Choroid plexus epithelial cell (primary cell): ENCODE measurements around the gene GALC.

Experiments used
- DNase-seq: peaks from one replicate; pipeline ENCODE4 v3.0.0-alpha.2; 2010; ENCODE audit warnings: low read depth
- H3K4me3 ChIP-seq: 2 replicates; pipeline ENCODE4 v1.5.1; 2011; ENCODE audit warnings: low read depth, mild to moderate bottlenecking, control low read depth, low read length, moderate library complexity
- TF ChIP-seq, protein P1 (sequence below): conservative IDR thresholded peaks from 2 replicates; pipeline ENCODE4 v1.5.1; 2011; ENCODE audit warnings: low read depth, mild to moderate bottlenecking, control low read depth, inconsistent platforms, low read length, moderate library complexity

GALC gene

GRCh38 chr14:88017535-88017934 lies 24.6 kb upstream of the GALC start:
- DNase-seq = no peak
- H3K4me3 ChIP-seq = no peak overlapping the region
- TF ChIP-seq, protein P1, sequence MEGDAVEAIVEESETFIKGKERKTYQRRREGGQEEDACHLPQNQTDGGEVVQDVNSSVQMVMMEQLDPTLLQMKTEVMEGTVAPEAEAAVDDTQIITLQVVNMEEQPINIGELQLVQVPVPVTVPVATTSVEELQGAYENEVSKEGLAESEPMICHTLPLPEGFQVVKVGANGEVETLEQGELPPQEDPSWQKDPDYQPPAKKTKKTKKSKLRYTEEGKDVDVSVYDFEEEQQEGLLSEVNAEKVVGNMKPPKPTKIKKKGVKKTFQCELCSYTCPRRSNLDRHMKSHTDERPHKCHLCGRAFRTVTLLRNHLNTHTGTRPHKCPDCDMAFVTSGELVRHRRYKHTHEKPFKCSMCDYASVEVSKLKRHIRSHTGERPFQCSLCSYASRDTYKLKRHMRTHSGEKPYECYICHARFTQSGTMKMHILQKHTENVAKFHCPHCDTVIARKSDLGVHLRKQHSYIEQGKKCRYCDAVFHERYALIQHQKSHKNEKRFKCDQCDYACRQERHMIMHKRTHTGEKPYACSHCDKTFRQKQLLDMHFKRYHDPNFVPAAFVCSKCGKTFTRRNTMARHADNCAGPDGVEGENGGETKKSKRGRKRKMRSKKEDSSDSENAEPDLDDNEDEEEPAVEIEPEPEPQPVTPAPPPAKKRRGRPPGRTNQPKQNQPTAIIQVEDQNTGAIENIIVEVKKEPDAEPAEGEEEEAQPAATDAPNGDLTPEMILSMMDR = no peak

DNA sequence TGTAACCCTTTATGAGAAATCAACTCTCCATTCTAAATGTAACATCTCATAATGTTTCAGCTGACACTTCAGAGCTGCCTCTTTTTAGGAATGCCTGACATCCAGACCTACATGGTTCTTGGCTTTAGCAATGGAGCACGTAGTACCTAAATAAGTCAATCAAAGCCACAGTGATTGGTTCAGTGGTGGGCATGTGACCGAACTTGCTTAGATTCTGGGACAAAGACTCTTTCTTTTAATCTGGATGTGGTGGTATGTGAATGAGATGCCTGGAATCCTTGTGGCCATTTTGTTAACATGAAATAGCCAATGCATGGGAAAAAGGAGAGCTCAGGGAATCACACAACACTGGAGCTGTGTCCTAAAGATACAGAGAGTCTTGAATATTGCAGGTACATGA lies 23.8 kb upstream of the GALC start:
- no peak for DNase-seq
- H3K4me3 ChIP-seq = no peak overlapping the region
- TF ChIP-seq, protein P1 = no peak

DNA sequence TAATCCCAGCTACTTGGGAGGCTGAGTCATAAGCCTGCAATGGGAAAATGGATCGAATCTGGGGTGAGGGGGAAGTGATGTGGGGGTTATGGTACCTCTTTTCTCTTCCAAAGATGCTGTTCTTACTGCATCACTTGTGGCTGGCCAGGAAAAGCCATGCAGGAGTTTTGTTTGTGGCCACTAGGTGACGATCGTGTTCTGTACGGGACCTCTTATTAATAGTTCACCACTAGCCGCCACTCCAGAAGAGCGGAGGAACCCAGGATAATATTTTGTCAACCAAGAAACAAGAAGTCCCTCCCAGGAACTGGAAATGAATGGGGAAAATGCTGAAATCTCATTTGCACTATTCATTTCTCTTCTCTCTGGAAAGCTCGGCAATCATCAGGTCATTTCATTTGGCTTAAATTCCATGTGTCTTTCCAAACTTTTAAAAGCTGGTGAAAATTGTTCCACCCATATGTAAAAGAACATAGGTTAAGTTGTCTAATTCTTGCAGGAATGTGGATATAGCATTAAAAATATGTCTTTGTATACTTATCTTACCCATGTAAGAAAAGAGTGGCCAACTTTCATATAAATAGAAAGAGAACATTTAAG lies 20.9 kb upstream of the GALC start:
- H3K4me3 ChIP-seq = no peak overlapping the region
- peak; percentile 82 for DNase-seq
- TF ChIP-seq, protein P1 = peak; percentile 89

- no peak for DNase-seq
- H3K4me3 ChIP-seq = no peak overlapping the region
- TF ChIP-seq, protein P1 = no peak
Measured at GRCh38 chr14:88012495-88012894, 19.5 kb upstream of the GALC start.

DNA sequence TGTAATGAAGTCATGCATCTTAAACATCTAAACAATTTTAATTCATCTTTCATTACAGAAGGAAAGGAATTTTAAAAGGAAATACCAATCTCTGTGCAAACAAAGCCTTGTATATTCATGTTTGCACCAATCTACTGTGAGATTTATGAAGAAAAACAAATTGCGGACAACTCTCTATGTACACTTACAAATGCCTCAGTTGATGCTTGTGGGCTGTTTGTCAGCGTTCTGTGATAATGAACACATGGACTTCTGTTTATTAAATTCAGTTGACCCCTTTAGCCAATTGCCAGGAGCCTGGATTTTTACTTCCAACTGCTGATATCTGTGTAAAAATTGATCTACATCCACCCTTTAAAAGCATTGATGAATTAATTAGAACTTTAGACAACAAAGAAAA lies 17.3 kb upstream of the GALC start:
- H3K4me3 ChIP-seq = no peak overlapping the region
- no peak for DNase-seq
- TF ChIP-seq, protein P1 = no peak

GRCh38 chr14:88009486-88009885 lies 16.5 kb upstream of the GALC start:
- TF ChIP-seq, protein P1 = no peak
- DNase-seq = no peak
- H3K4me3 ChIP-seq = no peak overlapping the region

GRCh38 chr14:88008039-88008742 lies 15.2 kb upstream of the GALC start:
- no peak for DNase-seq
- TF ChIP-seq, protein P1 = no peak
- H3K4me3 ChIP-seq = no peak overlapping the region
